Measurements from ENCODE around the gene ACLY.
"Not testable (repeated sequence)": the region's sequence is repeated elsewhere in the genome, so short reads cannot be mapped to it uniquely, and the experiment has no call there.

Gene ACLY

GRCh38 chr17:41910701-41911391, 7.9 kb downstream of the ACLY start:
- peak; percentile 83 for DNase-seq (ENCODE audit: low read depth)

- DNase-seq (ENCODE audit: low read depth): no peak
Observed at GRCh38 chr17:41909088-41909487, 9.7 kb downstream of the ACLY start.

GRCh38 chr17:41907633-41908539, 10.9 kb downstream of the ACLY start:
- no peak for DNase-seq (ENCODE audit: low read depth)

DNA sequence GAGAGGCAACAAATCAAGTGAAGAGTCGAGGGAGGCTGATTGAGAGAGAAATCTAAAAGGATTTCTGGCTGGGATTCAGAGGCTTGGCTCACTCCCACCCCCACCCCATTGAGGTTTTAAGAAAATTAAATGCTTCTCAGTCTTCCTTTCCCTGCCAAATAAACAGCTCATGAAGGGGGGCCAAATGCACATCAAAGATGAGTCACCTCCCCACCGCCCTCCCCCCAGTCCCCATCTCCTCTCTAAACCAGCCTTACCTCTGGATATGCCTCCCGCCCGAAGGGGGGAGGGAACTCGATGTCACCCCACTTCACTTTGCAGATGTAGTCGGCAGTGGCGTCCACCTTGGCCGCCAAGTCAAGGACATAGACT, 11.6 kb downstream of the ACLY start:
- DNase-seq (ENCODE audit: low read depth): no peak

GRCh38 chr17:41906465-41907184, 12.1 kb downstream of the ACLY start:
- DNase-seq (ENCODE audit: low read depth): no peak

DNA sequence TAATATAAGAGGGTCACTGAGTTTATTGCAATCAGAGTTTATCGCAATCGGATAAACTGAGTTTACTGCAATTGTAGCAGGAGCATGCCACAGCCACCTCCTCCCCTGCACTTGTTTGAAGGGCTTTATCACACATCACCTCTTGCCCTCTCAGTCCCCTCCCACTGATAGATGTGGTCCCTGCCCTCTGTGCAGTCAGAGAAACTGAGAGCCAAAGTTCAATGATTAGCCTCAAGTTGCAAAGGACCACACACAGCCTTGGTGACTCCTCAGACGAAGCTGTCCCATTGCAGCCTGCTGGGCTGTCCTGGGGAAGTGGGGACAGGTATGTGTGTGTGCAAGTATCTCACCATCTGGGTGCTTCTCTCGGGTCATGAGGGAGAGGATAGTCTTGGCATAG, 13.6 kb downstream of the ACLY start:
- DNase-seq (ENCODE audit: low read depth): no peak

DNA sequence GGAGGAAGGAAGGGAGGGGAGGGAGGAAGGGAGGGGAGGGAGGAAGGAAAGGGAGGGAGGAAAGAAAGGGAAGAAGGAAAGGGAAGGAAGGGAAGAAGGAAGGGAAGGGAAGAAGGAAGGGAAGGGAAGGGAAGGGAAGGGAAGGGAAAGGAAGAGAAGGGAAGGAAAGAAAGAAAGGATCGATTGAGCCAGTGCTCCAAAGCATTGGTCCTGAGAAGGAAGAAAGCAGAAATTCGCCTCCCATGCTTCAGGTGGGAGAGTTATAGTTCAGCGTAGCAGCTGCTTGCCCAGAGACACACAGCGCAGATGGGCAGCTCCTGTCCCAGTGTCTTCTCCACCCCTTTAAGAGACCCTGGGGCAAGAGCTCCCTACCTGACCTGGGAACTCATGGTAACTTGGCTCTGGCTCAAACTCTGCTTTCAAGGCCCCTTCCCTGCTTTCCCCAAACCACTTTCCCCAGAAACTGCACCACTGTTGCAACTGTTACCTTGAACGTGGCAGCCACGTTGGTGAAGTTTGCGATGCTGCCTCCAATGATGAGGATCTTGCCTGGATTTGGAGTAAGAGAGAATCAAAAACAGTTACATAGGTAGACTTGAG, 14.4 kb downstream of the ACLY start:
- DNase-seq (ENCODE audit: low read depth): no peak

- DNase-seq (ENCODE audit: low read depth): no peak
Observed at GRCh38 chr17:41901646-41902045, 17.1 kb downstream of the ACLY start.

DNA sequence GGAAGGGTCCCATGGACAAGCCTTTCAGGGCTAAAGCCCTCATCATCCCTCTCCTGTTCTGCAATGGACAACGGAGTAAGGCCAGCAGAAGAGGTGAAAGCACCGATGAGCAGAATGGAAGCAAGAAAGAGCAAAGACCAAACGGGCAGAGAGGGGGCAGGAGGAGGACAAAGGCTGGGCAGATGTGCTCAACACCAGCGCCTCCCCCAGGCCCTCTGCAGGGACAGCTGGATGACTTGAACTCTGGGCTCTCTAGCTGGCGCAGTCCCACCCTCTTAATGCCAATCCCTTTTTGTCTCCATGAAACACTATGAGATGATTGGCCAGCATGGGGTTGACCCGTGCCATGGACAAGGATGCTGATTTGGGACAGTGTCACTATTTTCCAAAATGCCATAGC, 22.0 kb downstream of the ACLY start:
- DNase-seq (ENCODE audit: low read depth): no peak

DNA sequence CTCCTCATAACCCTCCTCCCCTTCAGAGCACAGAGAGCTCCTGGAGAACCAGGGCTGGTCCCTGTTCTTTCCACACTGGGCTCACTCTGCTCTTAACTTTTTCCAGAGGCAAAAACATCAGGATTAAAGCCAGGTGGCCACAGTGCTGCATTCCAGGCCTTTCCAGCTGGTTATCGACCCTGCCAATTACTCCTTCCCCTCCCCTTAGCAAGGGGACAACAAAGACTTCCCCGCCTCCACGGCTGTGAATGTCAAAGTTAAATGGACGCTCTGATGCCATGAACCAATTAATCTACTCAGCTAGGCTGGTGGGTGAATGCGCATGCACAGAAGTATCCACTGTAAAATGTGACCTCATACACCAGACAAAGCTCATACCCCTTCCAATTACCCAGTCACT, 23.1 kb downstream of the ACLY start:
- DNase-seq (ENCODE audit: low read depth): no peak

DNA sequence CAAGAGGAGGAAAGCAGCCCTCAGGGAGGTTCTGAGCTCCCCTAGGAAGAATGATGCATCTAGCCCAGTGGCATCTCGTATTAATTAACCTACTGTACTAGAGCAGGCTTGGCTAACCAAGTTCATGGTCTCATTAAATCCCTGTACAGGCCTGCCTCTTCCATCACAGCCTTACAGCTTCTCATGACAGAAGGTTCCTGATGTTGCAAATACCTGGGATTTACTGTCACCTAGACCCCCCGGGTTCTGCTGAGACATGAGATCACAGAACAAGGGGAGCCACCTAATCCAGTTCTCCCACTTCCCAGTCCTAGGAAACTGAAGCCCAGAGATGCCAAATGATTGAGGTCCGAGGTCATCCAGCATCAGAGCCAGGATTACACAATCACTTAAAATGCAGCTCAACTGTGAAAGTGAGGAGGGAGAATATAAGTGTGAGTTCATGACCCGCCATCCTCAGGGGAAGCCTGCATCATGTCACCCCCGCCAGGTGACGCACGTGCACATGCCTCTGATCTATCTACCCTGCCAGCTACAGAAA, 23.9 kb downstream of the ACLY start:
- peak; percentile 64 for DNase-seq (ENCODE audit: low read depth)

GRCh38 chr17:41893384-41893783, 25.4 kb downstream of the ACLY start:
- DNase-seq (ENCODE audit: low read depth): no peak

- no peak for DNase-seq (ENCODE audit: low read depth)
Observed at GRCh38 chr17:41892021-41892376, 26.8 kb downstream of the ACLY start.

- DNase-seq (ENCODE audit: low read depth): no peak
Observed at GRCh38 chr17:41891135-41892020, 27.4 kb downstream of the ACLY start.

DNA sequence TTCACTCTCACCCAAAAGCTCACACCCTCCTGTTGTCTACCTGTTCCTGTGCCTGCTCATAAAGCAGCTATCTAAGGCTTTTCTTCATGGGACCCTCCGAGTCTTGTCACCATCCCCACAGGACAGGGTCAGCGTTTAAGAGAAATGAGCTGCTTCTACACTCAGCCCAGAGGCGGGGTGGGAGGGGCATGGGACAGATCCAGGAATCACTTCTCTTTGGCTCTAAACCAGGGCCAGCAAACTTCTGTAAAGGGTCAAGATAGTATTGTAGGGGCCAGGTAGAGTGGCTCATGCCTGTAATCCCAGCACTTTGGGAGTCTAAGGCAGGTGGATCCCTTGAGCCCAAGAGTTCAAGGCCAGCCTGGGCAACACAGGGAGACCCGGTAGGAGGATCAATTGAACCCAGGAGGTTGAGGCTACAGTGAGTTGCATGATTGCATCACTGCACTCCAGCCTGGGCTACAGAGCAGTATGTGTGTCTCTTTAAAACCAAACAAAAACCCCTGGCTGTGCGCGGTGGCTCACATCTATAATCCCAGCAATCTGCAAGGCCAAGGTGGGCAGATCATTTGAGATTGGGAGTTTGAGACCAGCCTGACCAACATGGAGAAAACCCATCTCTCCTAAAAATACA, 30.3 kb downstream of the ACLY start:
- no peak for DNase-seq (ENCODE audit: low read depth)

GRCh38 chr17:41885733-41886132, 33.0 kb downstream of the ACLY start:
- DNase-seq (ENCODE audit: low read depth): no peak

DNA sequence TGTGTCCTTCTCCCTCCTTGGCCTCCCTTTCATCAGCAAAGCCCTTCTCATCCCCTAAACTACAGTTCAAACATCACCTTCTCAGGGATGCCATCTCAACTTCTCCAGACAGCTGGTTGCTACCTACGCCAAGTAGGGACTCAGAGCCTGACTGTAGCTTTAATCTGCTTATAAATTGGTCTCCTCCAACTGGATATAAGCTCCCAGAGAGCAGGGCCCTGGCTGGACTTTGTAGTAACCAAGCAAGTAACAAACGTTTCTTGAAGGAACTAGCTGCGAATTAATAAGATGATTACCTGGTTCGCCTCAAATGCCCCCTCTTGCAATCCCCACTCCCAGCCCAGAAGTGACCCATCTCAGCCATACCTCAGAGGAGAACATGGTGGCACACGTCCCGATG, 36.0 kb downstream of the ACLY start:
- no peak for DNase-seq (ENCODE audit: low read depth)

- DNase-seq (ENCODE audit: low read depth): no peak
Observed at GRCh38 chr17:41880130-41880529, 38.6 kb downstream of the ACLY start.

DNA sequence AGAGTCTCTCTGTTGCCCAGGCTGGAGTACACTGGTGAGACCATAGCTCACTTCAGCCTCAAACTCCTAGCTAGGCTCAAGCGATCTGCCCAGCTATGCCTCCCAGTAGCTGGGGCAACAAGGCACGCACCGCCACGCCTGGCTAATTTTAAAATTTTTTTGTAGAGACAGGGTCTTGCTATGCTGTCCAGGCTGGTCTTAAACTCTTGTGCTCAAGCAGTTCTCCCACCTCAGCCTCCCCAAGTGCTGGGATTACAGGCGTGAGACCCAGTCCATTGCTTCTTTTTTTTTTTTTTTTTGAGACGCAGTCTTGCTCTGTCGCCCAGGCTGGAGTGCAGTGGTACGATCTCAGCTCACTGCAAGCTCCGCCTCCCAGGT, 44.5 kb downstream of the ACLY start:
- not testable (repeated sequence) for DNase-seq (ENCODE audit: low read depth)

GRCh38 chr17:41873559-41874292, 45.0 kb downstream of the ACLY start:
- no peak for DNase-seq (ENCODE audit: low read depth)
